ENCODE data around the gene MTUS2. TPM values are rescaled to one million over a fixed set of nuclear protein-coding genes. Genes with fewer than 3 reads are reported as not detected.

Gene MTUS2
- polyA plus RNA-seq, 1 donor from 2014 or later: 4.4 TPM

DNA sequence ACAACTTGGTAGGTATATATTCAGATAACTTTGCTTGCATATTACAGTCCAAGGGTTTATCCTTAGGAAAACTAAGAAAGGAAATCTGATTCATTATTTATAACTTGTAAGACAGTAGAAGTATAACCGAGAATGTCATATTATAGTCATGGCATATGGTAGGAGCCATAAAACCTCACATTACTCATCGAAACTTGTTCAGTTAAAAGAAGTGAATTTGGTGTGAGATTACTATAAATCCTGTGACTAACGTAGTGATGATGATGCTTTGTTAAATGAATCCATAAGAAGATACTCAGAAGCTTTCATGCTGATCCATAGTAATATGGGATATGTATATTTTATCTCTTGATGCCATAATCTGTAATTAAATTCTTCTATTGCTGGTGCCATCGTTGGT lies 57.3 kb downstream of the MTUS2 start:
- no peaks in the 10 kb centered on the region for H3F3A ChIP-seq (ENCODE audit: insufficient read depth, low read length, poor library complexity, severe bottlenecking)
- no peak overlapping the region for H3K27ac ChIP-seq (ENCODE audit: low read length)
- no peaks in the 10 kb centered on the region for H4K20me1 ChIP-seq (ENCODE audit: insufficient read depth)
- H3K4me3 ChIP-seq (ENCODE audit: low read length): no peak overlapping the region
- H3K9me3 ChIP-seq (ENCODE audit: low read length): peaks cover 10% of the 10 kb centered on the region
- H3K4me2 ChIP-seq (ENCODE audit: low read length): no peak overlapping the region
- H2AFZ ChIP-seq (ENCODE audit: low read depth, low read length): no peak overlapping the region
- no peaks in the 10 kb centered on the region for H3K27me3 ChIP-seq (ENCODE audit: insufficient read depth, low read depth, low read length)
- no peaks in the 10 kb centered on the region for H3K9me2 ChIP-seq (ENCODE audit: insufficient read depth, low read length)
- no peaks in the 10 kb centered on the region for H3K36me3 ChIP-seq (ENCODE audit: insufficient read depth, low read length)
- no peaks in the 10 kb centered on the region for H3K79me2 ChIP-seq (replicated peaks; ENCODE audit: insufficient read depth, low read length)
- H3K9ac ChIP-seq (ENCODE audit: low read length): no peak overlapping the region
- TF ChIP-seq MXI1 (conservative IDR thresholded peaks at IDR 0.05; ENCODE audit: poor library complexity, severe bottlenecking): no peak
- TF ChIP-seq SMC3 (conservative IDR thresholded peaks at IDR 0.05; ENCODE audit: poor library complexity): no peak
- no peak for TF ChIP-seq POLR2AphosphoS5 (IDR thresholded peaks at IDR 0.05)
- TF ChIP-seq RAD21 (conservative IDR thresholded peaks at IDR 0.05): no peak

DNA sequence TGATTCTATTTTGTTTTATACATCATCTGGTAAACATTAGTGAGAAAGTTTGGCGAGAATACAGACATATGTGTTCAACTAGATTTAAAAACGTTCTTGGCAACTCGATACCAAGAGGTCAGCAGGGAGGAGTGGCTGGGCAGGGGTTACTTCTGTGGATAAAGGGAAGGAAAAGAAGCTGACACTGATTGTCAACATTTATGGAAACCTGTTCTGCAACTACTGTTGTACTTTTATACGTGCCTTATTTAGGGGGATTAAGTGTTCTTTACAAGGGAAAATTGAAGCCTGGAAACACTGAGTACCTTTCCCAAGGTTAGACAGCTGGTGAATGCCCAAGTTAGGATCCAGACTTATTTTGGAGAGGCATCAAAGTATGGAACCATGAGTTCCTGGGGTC lies 65.0 kb downstream of the MTUS2 start:
- no peaks in the 10 kb centered on the region for H3K9me3 ChIP-seq (ENCODE audit: low read length)
- no peak overlapping the region for H3K4me2 ChIP-seq (ENCODE audit: low read length)
- H3F3A ChIP-seq (ENCODE audit: insufficient read depth, low read length, poor library complexity, severe bottlenecking): no peaks in the 10 kb centered on the region
- no peak overlapping the region for H3K9ac ChIP-seq (ENCODE audit: low read length)
- H3K4me3 ChIP-seq (ENCODE audit: low read length): no peak overlapping the region
- H3K36me3 ChIP-seq (ENCODE audit: insufficient read depth, low read length): no peaks in the 10 kb centered on the region
- no peak overlapping the region for H3K27ac ChIP-seq (ENCODE audit: low read length)
- no peaks in the 10 kb centered on the region for H3K27me3 ChIP-seq (ENCODE audit: insufficient read depth, low read depth, low read length)
- no peaks in the 10 kb centered on the region for H4K20me1 ChIP-seq (ENCODE audit: insufficient read depth)
- no peak for TF ChIP-seq EP300 (conservative IDR thresholded peaks at IDR 0.05; ENCODE audit: poor library complexity, severe bottlenecking)
- TF ChIP-seq, protein P1, sequence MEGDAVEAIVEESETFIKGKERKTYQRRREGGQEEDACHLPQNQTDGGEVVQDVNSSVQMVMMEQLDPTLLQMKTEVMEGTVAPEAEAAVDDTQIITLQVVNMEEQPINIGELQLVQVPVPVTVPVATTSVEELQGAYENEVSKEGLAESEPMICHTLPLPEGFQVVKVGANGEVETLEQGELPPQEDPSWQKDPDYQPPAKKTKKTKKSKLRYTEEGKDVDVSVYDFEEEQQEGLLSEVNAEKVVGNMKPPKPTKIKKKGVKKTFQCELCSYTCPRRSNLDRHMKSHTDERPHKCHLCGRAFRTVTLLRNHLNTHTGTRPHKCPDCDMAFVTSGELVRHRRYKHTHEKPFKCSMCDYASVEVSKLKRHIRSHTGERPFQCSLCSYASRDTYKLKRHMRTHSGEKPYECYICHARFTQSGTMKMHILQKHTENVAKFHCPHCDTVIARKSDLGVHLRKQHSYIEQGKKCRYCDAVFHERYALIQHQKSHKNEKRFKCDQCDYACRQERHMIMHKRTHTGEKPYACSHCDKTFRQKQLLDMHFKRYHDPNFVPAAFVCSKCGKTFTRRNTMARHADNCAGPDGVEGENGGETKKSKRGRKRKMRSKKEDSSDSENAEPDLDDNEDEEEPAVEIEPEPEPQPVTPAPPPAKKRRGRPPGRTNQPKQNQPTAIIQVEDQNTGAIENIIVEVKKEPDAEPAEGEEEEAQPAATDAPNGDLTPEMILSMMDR (IDR thresholded peaks at IDR 0.05; ENCODE audit: poor library complexity, severe bottlenecking): no peak
- no peaks in the 10 kb centered on the region for H3K79me2 ChIP-seq (replicated peaks; ENCODE audit: insufficient read depth, low read length)
- H3K9me2 ChIP-seq (ENCODE audit: insufficient read depth, low read length): no peaks in the 10 kb centered on the region
- H2AFZ ChIP-seq (ENCODE audit: low read depth, low read length): no peak overlapping the region

DNA sequence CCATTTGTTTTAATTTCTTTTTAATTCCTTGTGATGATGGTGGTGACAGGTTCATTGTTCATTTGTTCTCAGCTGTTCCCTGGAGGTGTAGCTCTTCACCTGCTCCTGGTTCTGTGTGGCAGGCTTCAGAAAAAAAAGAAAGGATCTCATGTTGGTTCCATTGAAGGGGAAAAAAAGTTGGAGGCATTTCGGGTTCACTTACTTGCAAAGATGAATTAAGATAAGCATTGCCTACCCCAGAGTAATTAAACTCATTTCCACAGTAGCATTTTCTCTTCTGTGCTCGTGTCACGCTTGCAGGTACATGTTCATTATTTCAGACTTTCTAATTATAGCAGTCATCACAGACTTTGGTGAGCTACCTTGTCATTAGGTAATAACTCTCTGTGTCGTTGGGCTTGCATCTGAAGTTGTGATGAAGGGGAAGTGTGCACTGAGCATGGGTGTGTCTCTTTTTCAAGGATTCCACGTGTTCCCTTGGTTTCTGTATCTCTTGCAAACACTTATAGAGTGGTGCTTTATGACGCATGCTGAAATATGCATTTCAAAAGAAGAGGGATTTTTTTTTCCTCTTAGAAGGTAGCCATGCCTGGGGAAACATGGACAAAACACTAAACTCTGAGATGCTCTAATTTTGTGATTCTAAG lies 69.1 kb downstream of the MTUS2 start:
- Histone ChIP-seq H3K4me3 (ENCODE audit: low read length) (no peak overlapping the region), H2AFZ (ENCODE audit: low read depth, low read length) (no peak overlapping the region), H3F3A (ENCODE audit: insufficient read depth, low read length, poor library complexity, severe bottlenecking) (no peaks in the 10 kb centered on the region)

More for the DNA sequence above, 69.1 kb downstream of the MTUS2 start:
- no peaks in the 10 kb centered on the region for H3K9me2 ChIP-seq (ENCODE audit: insufficient read depth, low read length)
- H3K9me3 ChIP-seq (ENCODE audit: low read length): no peaks in the 10 kb centered on the region
- no peaks in the 10 kb centered on the region for H3K79me2 ChIP-seq (replicated peaks; ENCODE audit: insufficient read depth, low read length)
- H3K4me2 ChIP-seq (ENCODE audit: low read length): no peak overlapping the region
- no peak overlapping the region for H3K27ac ChIP-seq (ENCODE audit: low read length)
- H3K9ac ChIP-seq (ENCODE audit: low read length): no peak overlapping the region
- H3K27me3 ChIP-seq (ENCODE audit: insufficient read depth, low read depth, low read length): no peaks in the 10 kb centered on the region
- TF ChIP-seq EZH2 (IDR thresholded peaks at IDR 0.05; ENCODE audit: borderline replicate concordance, insufficient read depth, low read length, poor library complexity, severe bottlenecking) (no peak), SMC3 (conservative IDR thresholded peaks at IDR 0.05; ENCODE audit: poor library complexity) (no peak), POLR2AphosphoS5 (IDR thresholded peaks at IDR 0.05) (no peak), TAF1 (IDR thresholded peaks at IDR 0.05; ENCODE audit: low read depth) (no peak), MXI1 (conservative IDR thresholded peaks at IDR 0.05; ENCODE audit: poor library complexity, severe bottlenecking) (no peak), RAD21 (conservative IDR thresholded peaks at IDR 0.05) (no peak), EP300 (conservative IDR thresholded peaks at IDR 0.05; ENCODE audit: poor library complexity, severe bottlenecking) (no peak)
- TF ChIP-seq, protein P2, sequence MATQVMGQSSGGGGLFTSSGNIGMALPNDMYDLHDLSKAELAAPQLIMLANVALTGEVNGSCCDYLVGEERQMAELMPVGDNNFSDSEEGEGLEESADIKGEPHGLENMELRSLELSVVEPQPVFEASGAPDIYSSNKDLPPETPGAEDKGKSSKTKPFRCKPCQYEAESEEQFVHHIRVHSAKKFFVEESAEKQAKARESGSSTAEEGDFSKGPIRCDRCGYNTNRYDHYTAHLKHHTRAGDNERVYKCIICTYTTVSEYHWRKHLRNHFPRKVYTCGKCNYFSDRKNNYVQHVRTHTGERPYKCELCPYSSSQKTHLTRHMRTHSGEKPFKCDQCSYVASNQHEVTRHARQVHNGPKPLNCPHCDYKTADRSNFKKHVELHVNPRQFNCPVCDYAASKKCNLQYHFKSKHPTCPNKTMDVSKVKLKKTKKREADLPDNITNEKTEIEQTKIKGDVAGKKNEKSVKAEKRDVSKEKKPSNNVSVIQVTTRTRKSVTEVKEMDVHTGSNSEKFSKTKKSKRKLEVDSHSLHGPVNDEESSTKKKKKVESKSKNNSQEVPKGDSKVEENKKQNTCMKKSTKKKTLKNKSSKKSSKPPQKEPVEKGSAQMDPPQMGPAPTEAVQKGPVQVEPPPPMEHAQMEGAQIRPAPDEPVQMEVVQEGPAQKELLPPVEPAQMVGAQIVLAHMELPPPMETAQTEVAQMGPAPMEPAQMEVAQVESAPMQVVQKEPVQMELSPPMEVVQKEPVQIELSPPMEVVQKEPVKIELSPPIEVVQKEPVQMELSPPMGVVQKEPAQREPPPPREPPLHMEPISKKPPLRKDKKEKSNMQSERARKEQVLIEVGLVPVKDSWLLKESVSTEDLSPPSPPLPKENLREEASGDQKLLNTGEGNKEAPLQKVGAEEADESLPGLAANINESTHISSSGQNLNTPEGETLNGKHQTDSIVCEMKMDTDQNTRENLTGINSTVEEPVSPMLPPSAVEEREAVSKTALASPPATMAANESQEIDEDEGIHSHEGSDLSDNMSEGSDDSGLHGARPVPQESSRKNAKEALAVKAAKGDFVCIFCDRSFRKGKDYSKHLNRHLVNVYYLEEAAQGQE (IDR thresholded peaks at IDR 0.05; ENCODE audit: borderline replicate concordance): no peak
- TF ChIP-seq, protein P1 (IDR thresholded peaks at IDR 0.05; ENCODE audit: poor library complexity, severe bottlenecking): no peak
- H4K20me1 ChIP-seq (ENCODE audit: insufficient read depth): no peaks in the 10 kb centered on the region
- H3K36me3 ChIP-seq (ENCODE audit: insufficient read depth, low read length): no peaks in the 10 kb centered on the region

Measured in neural cell (in vitro differentiated cells).